ENCODE data around the gene HOXC5.

DNA sequence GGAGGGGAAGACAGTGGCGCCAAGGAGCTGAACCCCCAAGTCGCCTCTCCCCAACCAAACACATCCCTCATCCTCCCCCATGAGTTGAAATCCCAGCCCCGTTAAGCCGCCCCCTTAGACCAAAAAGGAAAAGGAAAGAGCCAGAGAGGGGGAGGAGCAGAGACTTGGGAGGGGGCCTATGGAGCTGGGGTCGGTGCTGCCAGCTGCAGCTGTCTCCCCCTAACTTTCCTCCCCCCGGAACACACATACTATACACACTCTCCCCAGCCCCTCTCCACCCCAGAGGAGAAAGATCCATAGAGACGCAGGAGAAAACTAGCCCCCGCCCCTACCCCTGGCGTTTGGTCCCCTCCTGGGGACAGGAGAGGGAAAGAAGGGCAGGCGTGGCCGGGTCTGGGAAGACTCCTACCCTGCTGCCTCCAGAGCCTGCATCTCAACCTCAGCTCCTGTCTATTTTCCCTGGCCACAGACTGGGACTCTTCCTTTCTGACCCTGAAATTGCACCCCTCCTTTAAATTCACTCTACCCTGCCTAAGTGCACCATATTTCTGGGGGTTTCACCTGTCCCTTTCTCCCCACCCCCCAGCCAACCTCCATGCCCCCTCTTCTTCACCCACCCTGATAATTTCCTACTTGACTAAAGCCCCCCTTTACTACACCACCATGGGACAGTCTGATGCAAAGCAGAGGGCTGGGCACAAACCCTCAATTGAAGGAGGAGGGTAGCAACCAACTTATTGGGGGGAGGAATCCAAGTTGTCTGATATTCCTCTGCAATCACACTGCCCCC lies 34.5 kb upstream of the HOXC5 start:
- TF ChIP-seq, protein P1, sequence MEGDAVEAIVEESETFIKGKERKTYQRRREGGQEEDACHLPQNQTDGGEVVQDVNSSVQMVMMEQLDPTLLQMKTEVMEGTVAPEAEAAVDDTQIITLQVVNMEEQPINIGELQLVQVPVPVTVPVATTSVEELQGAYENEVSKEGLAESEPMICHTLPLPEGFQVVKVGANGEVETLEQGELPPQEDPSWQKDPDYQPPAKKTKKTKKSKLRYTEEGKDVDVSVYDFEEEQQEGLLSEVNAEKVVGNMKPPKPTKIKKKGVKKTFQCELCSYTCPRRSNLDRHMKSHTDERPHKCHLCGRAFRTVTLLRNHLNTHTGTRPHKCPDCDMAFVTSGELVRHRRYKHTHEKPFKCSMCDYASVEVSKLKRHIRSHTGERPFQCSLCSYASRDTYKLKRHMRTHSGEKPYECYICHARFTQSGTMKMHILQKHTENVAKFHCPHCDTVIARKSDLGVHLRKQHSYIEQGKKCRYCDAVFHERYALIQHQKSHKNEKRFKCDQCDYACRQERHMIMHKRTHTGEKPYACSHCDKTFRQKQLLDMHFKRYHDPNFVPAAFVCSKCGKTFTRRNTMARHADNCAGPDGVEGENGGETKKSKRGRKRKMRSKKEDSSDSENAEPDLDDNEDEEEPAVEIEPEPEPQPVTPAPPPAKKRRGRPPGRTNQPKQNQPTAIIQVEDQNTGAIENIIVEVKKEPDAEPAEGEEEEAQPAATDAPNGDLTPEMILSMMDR (IDR thresholded peaks at IDR 0.05; ENCODE audit: low read depth, low read length, missing input control) = no peak
- no peak for TF ChIP-seq GABPA (IDR thresholded peaks at IDR 0.05 in 1 of 2, conservative IDR thresholded peaks at IDR 0.05 in 1 of 2)
- TF ChIP-seq, protein P2, sequence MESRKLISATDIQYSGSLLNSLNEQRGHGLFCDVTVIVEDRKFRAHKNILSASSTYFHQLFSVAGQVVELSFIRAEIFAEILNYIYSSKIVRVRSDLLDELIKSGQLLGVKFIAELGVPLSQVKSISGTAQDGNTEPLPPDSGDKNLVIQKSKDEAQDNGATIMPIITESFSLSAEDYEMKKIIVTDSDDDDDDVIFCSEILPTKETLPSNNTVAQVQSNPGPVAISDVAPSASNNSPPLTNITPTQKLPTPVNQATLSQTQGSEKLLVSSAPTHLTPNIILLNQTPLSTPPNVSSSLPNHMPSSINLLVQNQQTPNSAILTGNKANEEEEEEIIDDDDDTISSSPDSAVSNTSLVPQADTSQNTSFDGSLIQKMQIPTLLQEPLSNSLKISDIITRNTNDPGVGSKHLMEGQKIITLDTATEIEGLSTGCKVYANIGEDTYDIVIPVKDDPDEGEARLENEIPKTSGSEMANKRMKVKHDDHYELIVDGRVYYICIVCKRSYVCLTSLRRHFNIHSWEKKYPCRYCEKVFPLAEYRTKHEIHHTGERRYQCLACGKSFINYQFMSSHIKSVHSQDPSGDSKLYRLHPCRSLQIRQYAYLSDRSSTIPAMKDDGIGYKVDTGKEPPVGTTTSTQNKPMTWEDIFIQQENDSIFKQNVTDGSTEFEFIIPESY (IDR thresholded peaks at IDR 0.05) = no peak
- TF ChIP-seq HNF4G (IDR thresholded peaks at IDR 0.05) = no peak
- no peak for TF ChIP-seq SP1 (IDR thresholded peaks at IDR 0.05)
- TF ChIP-seq YY1 (IDR thresholded peaks at IDR 0.05) = no peak
- TF ChIP-seq, protein P3, sequence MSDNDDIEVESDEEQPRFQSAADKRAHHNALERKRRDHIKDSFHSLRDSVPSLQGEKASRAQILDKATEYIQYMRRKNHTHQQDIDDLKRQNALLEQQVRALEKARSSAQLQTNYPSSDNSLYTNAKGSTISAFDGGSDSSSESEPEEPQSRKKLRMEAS (IDR thresholded peaks at IDR 0.05) = no peak
- TF ChIP-seq, protein P4, sequence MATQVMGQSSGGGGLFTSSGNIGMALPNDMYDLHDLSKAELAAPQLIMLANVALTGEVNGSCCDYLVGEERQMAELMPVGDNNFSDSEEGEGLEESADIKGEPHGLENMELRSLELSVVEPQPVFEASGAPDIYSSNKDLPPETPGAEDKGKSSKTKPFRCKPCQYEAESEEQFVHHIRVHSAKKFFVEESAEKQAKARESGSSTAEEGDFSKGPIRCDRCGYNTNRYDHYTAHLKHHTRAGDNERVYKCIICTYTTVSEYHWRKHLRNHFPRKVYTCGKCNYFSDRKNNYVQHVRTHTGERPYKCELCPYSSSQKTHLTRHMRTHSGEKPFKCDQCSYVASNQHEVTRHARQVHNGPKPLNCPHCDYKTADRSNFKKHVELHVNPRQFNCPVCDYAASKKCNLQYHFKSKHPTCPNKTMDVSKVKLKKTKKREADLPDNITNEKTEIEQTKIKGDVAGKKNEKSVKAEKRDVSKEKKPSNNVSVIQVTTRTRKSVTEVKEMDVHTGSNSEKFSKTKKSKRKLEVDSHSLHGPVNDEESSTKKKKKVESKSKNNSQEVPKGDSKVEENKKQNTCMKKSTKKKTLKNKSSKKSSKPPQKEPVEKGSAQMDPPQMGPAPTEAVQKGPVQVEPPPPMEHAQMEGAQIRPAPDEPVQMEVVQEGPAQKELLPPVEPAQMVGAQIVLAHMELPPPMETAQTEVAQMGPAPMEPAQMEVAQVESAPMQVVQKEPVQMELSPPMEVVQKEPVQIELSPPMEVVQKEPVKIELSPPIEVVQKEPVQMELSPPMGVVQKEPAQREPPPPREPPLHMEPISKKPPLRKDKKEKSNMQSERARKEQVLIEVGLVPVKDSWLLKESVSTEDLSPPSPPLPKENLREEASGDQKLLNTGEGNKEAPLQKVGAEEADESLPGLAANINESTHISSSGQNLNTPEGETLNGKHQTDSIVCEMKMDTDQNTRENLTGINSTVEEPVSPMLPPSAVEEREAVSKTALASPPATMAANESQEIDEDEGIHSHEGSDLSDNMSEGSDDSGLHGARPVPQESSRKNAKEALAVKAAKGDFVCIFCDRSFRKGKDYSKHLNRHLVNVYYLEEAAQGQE (IDR thresholded peaks at IDR 0.05) = no peak
- TF ChIP-seq NR2F2 (IDR thresholded peaks at IDR 0.05) = no peak
- TF ChIP-seq TAF1 (conservative IDR thresholded peaks at IDR 0.05) = no peak

Measured in liver (tissue), 3 donors.